MCF 10A (cell line): Measurements from ENCODE around the gene PTPRCAP. TPM values are rescaled to one million over a fixed set of nuclear protein-coding genes. Genes with fewer than 3 reads are reported as not detected.

Source experiments
- BruUV-seq: library from RNA; stranded (reverse); fragments of 400-500 nt; replicated peaks from 2 replicates; lab custom pipeline; 2021; lab: Mats Ljungman, UMichigan
- CTCF ChIA-PET: fragments of 300-600 bp; sonication (Branson Sonifier 250); formaldehyde crosslinking; extraction: SDS; loops from one replicate; lab custom pipeline; 2021; ENCODE audit warnings: antibody characterized with exemption, inconsistent platforms; lab: Yijun Ruan, JAX
- POLR2A ChIA-PET: fragments of 300-600, 350-650 bp; sonication (Branson Sonifier 250); formaldehyde crosslinking; extraction: SDS; loops from one replicate; lab custom pipeline; 2020; ENCODE audit warnings: antibody characterized with exemption, inconsistent platforms; lab: Yijun Ruan, JAX
- DNase-seq: peaks from one replicate; pipeline ENCODE4 v3.0.0-alpha.2; 2018; ENCODE audit not compliant: unreplicated experiment
- H3K27ac Mint-ChIP-seq: one replicate; pipeline ENCODE4 v1.8.0; 2022; ENCODE audit warnings: mild to moderate bottlenecking, low read depth, mixed read lengths; ENCODE audit not compliant: unreplicated experiment
- H3K27me3 Mint-ChIP-seq: one replicate; pipeline ENCODE4 v1.8.0; 2022; ENCODE audit warnings: mixed read lengths; ENCODE audit not compliant: insufficient read depth, unreplicated experiment
- H3K36me3 Mint-ChIP-seq: one replicate; pipeline ENCODE4 v1.8.0; 2022; ENCODE audit warnings: mild to moderate bottlenecking, moderate library complexity, mixed read lengths; ENCODE audit not compliant: insufficient read depth, unreplicated experiment
- H3K4me1 Mint-ChIP-seq: one replicate; pipeline ENCODE4 v1.8.0; 2022; ENCODE audit warnings: mixed read lengths; ENCODE audit not compliant: insufficient read depth, unreplicated experiment
- H3K4me3 Mint-ChIP-seq: one replicate; pipeline ENCODE4 v1.8.0; 2022; ENCODE audit warnings: mild to moderate bottlenecking, moderate library complexity, mixed read lengths; ENCODE audit not compliant: unreplicated experiment
- H3K9me3 Mint-ChIP-seq: one replicate; pipeline ENCODE4 v1.8.0; 2022; ENCODE audit warnings: mixed read lengths; ENCODE audit not compliant: unreplicated experiment
- intact Hi-C: fragments of 100-400 bp; cut with micrococcal nuclease; formaldehyde crosslinking; loops from 2 replicates; pipeline ENCODE4 v1.14.1; 2022
- total RNA-seq: library from RNA; stranded (reverse); gene quantifications from 2 replicates; pipeline ENCODE4 v1.2.3, GENCODE V29; 2022
- TF ChIP-seq, protein P1 (sequence below): fragments of 200-600 bp; IDR thresholded peaks from one replicate; pipeline ENCODE4 v1.8.0; 2022; ENCODE audit warnings: antibody characterized with exemption, mild to moderate bottlenecking; ENCODE audit not compliant: unreplicated experiment

The PTPRCAP gene
- total RNA-seq, 1 experiment from 2014 or later: 0.86 TPM

- Mint-ChIP-seq H3K9me3 (no peaks in the 10 kb centered on the region), H3K4me3 (peak within 1 kb of the TSS; percentile 16), H3K36me3 (peaks cover 5% of the 10 kb centered on the region), H3K27ac (peak within 1 kb of the TSS; percentile 46), H3K27me3 (no peaks in the 10 kb centered on the region), H3K4me1 (peaks cover 8% of the 10 kb centered on the region)
- ChIA-PET POLR2A (interaction anchor here (0.6 kb wide), 1 partner anchor 704 kb away, joined by 4 read pairs; no protein-coding TSS in a partner anchor), CTCF (no interaction called here)
- BruUV-seq: no TSS peak
- DNase-seq: no peak
- TF ChIP-seq, protein P1, sequence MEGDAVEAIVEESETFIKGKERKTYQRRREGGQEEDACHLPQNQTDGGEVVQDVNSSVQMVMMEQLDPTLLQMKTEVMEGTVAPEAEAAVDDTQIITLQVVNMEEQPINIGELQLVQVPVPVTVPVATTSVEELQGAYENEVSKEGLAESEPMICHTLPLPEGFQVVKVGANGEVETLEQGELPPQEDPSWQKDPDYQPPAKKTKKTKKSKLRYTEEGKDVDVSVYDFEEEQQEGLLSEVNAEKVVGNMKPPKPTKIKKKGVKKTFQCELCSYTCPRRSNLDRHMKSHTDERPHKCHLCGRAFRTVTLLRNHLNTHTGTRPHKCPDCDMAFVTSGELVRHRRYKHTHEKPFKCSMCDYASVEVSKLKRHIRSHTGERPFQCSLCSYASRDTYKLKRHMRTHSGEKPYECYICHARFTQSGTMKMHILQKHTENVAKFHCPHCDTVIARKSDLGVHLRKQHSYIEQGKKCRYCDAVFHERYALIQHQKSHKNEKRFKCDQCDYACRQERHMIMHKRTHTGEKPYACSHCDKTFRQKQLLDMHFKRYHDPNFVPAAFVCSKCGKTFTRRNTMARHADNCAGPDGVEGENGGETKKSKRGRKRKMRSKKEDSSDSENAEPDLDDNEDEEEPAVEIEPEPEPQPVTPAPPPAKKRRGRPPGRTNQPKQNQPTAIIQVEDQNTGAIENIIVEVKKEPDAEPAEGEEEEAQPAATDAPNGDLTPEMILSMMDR: no peak
- intact Hi-C loops: no loop called here
Measured at GRCh38 chr11:67415501-67416304, 21.8 kb downstream of the PTPRCAP start, which contains the start of gene CARNS1. CARNS1 (plus strand) TSS chr11:67415678; CDS start chr11:67416200, 522 bp downstream.

DNA sequence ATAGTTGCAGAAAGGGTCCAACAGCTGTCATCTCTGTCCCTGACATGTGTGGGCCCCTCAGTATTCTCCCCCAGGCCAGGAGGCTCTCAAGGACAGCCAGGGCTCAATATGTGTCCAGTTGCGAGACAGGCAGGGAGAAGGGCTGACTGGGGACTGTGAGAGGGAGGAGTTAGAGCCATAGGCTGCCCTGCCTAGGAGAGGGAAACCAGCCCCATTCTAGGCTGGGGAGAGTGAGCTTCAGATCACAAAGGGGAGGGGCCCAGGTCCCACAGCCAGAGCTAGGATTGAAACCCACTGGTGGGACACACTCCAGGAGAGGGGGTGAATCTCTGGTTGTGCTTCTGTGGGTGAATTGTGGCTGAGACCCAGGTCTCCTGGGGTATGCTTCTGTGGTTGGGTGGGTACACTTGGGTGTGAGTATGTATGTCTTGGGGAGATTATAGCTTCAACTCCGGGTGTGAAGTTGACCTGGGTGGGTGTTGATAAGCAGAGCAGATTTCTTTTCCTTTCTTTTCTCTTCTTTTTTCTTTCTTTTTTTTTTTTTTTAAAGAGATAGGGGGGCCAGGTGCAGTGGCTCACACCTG is 24.1 kb downstream of the PTPRCAP start:
- POLR2A ChIA-PET: interaction anchor here (1.0 to 1.2 kb wide), 3 partner anchors 10 to 150 kb away, joined by 3 read pairs; no protein-coding TSS in a partner anchor
- TF ChIP-seq, protein P1: no peak
- Mint-ChIP-seq H3K4me1 (peaks cover 8% of the 10 kb centered on the region), H3K4me3 (no peak overlapping the region), H3K27me3 (no peaks in the 10 kb centered on the region), H3K9me3 (no peaks in the 10 kb centered on the region), H3K36me3 (peaks cover 9% of the 10 kb centered on the region), H3K27ac (no peak overlapping the region)
- intact Hi-C loops: no loop called here
- CTCF ChIA-PET: interaction anchor here (0.6 to 1.2 kb wide), 5 partner anchors 8 to 924 kb away, joined by 3 to 7 read pairs (median 4); no protein-coding TSS in a partner anchor
- DNase-seq: no peak
- no TSS peak for BruUV-seq

- no TSS peak for BruUV-seq
- POLR2A ChIA-PET: interaction anchor here (0.6 to 1.4 kb wide), 4 partner anchors 10 to 568 kb away, joined by 3 to 4 read pairs (median 4); no protein-coding TSS in a partner anchor
- intact Hi-C loops: no loop called here
- Mint-ChIP-seq H3K9me3 (no peaks in the 10 kb centered on the region), H3K36me3 (peaks cover 13% of the 10 kb centered on the region), H3K27me3 (no peaks in the 10 kb centered on the region), H3K4me3 (no peak overlapping the region), H3K27ac (no peak overlapping the region), H3K4me1 (peaks cover 8% of the 10 kb centered on the region)
- DNase-seq: no peak
- CTCF ChIA-PET: interaction anchor here (0.8 to 2.6 kb wide), 2 partner anchors 11 to 62 kb away, joined by 4 to 9 read pairs; partner anchors contain the start of gene PPP1CA
- TF ChIP-seq, protein P1: no peak
Measured at GRCh38 chr11:67412495-67413179, 24.8 kb downstream of the PTPRCAP start.
